HG03571 (cell line): Measurements from ENCODE around the gene GHRH.

ENCODE experiments used
- ATAC-seq: cut with Tn5 transposase; IDR thresholded peaks from one replicate; pipeline ENCODE4 v1.9.1; 2021; ENCODE audit not compliant: unreplicated experiment

Gene GHRH

DNA sequence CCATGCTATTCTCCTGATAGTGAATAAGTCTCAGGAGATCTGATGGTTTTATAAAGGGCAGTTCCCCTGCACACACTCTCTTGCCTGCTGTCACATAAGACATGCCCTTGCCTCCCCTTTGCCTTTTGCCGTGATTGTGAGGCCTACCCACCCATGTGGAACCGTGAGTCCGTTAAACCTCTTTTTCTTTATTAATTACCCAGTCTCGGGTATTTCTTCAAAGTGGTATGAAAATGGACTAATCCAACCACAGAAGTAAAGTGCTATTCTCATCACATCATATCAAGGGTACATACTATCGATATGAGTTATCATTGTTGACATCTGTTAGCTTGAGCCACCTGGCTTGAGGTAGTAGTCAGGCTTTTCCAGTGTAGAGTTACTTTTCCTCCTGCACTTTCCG, 30.1 kb upstream of the GHRH start:
- peak; percentile 45 for ATAC-seq

DNA sequence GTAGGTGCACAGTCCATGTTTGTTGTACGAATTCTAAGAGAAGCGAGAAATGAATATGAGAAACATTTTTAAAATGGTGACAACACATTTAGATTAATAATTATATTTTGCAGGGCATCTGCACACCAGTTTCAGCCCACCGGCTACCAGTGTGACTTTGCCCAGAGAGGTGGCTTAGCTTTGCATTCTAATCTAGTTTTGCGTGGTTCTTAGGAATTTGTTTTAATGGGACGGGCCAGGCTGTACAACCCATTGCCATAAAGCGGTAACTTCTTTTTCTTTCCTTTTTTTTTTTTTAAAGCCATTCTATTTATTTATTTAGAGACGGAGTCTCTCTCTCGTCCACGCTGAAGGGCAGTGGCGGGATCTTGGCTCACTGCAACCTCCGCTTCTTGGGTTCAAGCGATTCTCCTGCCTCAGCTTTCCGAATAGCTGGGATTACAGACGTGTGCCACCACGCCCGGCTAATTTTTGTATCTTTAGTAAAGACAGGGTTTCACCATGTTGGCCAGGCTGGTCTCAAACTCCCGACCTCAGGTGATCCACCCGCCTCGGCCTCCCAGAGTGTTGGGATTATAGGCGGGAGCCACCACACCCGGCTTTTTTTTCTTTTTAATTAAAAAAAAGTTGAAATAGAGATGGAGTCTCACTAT, 28.7 kb upstream of the GHRH start:
- ATAC-seq = no peak

DNA sequence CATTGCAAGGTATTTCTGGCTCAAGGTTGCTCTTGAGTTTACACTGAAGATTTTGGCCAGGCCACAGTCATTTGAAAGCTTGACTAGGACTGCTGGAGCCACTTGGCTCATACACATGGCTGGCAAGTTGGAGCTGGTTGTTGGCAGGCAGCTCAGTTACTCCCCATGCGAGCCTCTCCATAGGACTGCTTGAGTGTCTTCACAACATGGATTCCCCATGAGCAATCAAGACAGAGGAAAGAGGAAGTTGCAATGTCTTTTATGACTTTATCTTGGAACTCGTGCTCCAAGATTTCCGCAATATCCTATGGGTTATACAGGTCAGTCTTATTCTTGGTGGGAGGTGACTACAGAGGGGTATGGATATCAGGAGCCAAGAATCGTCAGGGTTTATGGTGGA, 26.5 kb upstream of the GHRH start:
- no peak for ATAC-seq

DNA sequence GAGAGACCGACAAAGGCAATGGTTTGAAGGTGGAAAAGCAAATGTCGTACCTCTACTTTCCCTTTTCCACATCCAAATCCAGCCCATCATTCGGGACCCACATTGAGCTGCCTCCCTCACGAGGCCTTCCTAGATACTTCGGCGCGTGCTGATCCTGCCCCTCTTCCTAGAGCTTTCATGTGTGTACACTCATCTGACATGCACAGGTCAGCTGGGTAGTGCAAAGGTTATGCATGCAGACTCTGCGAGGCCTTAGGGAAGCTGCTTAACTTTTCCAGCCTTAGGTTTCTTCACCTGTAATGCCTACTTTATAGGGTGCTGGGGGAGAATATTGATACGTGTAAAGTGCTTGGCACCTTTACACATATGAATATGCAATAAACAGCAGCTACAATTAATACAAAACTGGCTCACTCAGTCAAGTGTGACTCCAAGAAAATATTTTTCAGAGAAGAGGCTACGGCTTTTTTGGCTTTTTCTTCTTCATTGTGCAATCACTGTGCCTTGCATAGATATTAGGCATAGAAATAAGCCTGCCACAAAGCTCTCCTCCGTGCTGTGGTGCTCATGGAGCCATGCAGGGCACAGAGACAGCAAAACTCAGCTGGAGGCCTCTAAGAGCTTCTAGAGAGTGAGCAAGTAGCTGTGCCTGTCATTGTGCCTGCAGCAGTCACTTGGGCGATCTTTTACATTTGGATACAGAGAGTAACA, 24.2 kb upstream of the GHRH start:
- no peak for ATAC-seq

DNA sequence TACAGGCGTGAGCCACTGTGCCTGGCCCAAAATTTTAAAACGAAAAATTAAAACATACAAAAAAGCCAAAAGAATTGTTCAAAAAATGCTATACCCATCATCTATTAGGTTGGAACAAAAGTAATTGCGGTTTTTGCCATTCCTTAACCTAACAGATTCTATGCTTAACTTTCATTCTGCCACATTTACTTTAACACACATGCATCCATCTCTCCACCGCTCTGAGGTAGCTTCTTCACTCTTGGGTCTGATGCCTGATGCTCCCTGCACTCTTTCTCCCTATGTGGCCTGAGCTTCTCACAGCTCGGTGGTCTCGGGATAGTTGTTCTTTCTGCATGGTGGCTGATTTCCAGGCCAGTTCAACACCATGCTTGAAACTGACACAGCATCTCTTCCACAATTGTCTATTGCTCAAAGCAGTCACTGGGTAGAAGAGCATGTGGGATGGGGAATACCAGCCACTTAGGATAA, 23.1 kb upstream of the GHRH start:
- no peak for ATAC-seq

DNA sequence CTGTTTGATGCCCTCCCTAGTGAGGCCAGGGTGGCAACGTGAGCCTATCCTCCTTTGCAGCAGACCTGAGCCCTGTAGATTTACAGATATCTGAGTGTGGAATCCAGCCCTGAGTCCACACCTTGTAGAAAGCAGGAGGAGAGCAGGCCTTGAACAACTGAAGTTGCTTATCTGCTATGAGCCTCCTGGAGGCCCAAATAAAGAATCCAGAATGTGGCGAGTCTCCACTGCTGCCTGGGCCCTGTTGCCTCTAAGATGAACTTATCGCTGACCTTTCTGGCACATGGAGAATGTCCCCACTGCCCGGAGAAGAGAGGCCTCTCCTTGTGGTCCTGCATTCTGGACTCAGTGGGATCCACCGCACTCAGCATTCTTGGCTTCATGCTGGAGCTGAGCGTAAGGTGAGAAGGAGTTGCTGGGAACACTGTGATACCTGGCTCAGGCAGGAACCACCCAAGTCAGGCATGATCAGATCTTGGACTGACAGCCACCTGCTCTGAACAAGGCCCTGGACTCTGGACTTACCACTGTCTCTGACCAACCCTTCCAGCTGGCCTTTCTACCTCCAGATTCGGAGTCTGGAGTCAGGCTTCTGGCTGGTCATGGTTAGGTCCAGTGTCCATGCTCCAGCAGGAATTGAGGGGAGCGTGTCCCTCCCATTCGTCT, 22.0 kb upstream of the GHRH start:
- ATAC-seq = no peak

DNA sequence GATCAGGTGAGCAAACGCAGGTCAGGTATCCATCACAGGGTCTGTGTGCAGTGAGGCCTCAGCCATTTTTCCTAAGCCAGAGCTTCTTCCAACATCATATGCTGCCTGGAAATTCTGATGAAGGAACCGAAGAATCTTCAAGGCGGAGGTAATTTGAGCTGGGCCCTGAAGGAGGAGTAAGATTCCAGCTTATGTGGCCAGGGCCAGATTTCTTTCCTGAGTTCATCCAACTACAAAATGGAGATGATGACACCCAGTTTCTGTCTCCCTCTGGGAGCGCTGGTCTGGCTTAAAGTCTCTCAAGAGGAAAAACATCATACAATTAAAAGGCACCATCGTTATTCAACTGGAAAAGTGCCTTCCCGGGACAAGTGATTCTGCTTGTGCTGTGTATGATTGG, 20.9 kb upstream of the GHRH start:
- no peak for ATAC-seq

DNA sequence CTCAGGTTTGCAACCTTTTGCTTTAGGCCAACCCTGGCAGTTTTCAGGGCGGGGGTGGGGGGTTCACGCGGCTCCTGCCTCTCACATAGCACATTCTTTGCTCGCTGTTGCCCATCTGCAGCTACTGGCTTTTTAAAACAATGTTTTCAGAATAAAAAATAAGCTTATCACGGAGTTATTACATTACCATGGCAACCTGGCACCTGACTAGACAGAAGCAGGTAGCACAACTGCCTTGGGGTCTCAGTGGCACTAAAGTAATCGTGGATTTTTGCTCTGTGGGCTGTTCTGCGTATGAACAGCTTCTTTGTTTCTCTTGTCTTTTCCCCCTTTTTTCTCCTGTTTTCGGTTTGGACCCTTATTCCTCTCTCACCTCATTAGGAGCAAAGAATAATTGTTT, 18.8 kb upstream of the GHRH start:
- no peak for ATAC-seq

DNA sequence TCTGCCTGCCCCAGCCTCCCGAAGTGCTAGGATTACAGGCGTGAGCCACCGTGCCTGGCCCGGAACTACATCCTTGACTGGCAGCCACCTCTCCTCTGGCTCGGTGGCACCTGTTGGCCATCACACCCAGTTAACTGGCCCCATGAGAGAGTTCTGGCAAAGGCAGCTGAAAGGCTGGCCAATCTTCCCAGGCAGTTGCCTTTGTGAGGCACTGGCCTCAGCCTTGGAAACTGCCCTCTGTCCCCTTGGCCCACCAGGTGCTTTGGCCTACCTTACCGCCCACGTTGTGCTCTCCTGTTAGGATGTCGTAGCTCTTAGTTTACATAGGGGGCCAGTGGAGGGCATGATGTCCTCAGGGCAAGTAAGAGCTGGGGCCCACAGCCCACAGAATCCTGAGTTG, 18.2 kb upstream of the GHRH start:
- no peak for ATAC-seq

DNA sequence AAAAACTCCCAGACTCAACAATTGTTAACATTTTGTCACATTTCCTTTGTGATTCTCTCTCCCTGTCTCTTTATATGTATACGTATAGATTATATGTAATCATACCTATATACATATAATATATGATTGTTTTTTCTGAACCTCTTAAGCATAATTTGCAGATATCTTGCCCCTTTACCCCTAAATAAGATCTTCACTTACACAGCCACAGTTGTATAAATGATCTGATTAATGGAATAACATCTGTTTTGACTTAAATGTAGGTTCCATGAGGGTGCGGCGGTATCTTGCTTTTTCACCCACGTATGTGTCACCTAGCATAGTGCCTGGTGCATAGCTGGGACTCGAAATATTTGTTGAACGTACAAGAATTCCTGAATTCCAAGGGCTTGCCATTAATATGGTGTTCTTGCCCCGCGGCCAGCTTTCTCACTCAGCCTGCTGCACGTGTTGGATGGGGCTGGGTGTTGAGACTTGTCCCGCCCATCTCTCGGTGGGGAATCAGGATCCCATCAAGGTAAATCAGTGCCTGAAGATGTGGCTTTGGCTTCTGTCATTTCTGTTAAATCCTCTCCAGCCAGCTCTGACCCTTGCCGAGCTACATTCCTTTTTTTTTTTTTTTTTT, 17.5 kb upstream of the GHRH start:
- no peak for ATAC-seq

DNA sequence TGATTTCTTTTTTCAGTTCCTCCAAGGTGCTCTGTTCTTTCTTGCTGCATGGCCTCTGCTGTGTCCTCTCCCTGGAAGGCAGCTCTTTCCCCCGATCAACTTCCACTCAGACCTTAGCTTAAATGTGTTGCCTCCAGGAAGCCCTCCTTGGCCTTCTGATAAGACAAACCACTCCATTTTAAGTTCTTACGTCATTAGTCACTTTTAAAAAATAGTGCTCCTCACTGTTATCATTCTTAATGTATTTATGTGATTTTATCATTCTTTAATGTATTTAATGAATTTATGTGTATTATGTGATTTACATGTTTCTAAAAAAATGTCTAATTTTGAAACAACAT, 15.6 kb upstream of the GHRH start:
- ATAC-seq = no peak

DNA sequence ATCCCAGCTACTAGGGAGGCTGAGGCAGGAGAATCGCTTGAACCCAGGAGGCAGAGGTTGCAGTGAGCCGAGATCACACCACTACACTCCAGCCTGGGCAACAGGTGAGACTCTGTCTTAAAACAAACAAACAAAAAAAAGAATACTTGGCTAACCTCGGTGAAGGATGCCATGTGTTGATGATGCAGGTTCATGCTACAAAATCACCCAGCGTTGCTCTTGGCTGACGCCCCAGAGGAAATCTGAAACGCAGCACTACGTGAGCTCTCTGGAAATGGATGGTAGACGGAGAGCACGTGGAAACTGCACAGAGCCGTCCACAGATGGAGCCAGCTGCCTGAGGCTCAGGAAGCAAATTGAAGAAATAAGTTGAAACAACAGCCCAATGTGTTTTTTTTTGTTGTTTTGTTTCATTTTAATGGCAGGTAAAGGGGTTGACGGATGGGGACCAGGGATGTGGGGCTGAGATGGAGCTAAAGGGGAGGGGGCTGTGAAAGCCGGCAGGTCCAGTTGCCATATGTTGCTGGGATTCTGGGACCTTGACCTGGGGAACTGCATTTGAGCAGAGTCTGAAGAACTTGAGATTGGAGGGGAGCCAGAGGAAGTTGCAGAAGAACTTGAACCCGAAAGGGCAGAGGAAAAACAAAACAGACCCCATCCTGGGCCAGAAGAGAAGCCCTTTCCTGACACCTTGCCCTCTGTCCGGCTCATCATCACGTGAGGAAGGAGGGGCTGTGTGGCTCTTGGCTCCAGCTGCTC, 15.1 kb upstream of the GHRH start:
- peak; percentile 66 for ATAC-seq

DNA sequence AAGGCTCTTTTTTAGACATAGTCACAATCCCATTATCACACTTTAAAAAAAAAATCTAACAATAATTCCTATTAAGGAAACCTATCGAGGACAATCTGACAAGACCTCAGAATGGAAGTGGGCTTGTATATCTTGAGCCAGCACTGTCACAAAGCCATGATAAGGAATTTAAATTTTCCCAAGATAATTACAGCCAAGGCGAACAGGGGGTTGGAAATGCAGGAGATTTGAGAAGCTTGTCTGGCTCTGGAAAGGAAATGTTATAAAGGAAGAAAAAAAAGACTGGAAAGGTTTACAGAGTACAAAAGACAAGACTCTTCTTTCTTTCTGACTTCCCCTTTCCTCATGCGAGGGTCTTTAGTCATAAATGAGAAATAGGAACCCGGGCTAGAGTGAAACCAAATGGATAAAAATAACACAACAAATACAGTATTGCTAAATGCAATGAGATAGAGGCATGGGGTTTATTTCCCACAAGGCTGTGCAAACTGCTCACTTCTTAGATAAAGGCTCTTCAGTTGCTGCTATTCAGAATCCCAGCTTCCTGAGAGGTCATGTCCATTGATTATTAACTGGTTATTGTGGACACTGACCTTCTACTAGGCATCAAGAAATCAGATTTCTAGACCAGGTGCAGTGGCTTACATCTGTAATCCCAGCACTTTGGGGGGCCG, 13.4 kb upstream of the GHRH start:
- no peak for ATAC-seq

DNA sequence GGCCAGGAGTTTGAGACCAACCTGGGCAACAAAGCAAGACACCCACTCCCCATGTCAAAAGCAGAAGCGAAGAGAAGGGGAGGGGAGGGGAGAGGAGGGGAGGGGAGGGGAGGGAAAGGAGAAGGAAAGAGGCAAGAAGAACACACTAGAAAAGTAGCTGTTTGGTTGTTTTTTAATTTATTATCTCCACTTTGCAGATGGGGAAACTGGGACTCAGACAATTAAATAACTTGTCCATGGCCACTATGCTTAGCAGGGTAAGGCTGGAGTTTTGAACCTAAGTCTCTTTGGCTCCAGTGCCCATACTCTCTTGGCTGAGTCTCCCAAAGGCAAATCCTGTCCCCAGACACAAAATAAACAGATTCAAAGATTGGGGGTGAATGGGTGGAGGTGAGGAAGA, 12.4 kb upstream of the GHRH start:
- no peak for ATAC-seq

DNA sequence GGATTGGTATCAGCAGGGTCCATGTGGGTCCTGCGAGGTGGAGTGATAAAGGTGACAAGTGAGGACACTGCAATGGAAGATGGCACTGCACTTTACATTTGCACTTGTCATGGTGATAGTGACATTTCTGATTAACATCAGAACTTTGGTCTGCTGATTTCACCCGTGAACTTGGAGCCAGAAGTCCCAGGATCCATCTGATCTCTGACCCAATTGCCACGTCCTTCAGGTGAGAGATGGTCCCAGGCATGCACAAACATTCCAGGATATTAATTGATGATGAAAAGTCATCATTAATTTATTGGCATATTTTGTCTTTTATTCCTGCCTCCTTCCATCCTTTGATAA, 9.8 kb upstream of the GHRH start:
- ATAC-seq = no peak

DNA sequence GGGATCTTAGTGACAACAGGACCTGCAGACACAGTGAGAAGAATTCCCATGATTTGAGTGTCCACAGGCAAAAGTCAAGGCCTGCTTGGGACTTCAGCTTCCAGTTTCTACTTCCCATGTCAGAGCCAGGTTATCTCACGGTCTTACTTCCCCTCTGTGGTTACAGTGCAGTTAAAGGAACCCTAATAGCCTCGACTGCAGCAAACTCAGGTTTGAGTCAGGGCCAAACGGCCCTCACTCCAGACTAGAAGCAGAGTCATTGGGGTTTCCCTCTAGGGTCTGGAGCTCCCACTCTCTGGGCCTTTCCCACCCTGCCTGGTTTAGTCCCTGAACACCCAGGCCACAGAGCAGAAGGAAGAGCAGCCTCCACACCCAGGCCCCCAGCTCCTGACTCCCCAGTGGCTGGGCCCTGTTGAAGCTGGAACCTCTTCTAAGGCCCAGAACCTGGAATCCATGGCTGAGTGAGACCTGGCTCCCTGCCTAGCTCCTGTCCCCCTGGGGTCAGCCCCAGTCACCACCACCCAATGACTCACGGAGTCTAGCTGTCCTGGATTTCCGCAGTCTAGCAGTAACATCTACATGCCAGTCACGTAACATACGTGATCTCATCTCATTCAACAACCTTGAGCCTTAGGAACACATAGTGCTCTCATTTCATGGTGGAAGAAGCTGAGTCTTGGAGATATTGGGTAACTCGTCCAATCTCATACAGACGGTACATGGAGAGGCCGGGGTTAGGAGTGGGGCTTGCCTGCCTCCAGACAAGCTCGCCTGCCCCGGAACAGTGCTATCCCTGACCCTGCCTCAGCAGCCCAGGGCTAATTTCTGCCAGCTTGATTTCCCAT, 9.2 kb upstream of the GHRH start:
- no peak for ATAC-seq

DNA sequence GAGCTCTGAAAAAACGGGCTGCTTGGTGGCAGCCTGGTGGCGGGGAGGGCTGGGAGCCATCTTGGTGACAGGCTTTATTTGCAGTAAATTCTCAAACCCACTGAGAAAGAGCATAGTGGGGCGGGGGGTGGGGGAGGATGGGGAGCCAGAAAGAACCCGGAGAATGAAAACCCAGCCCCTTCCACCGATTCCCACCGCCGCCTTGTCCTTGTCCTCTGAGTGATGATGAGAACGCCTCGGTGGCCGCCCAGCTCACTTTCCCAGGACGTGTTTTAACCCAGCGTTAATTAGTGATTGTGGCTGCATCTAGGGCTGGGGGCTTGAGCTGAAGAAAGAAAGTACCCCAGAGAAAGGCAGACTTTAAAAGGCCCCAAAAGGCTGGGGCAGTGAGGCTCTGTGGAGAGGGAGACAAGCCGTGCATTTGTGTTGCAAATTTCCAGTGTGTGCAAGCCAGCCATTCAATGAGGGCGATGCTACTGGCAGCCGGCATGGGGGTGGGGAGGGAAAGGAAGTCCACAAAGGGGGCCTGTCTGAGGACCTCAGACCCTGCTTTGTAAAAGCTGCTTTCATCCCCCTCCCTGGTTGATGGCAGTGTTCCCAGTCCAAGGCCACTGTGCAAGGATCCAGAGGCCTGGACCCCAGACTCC, 6.2 kb upstream of the GHRH start:
- ATAC-seq = no peak

DNA sequence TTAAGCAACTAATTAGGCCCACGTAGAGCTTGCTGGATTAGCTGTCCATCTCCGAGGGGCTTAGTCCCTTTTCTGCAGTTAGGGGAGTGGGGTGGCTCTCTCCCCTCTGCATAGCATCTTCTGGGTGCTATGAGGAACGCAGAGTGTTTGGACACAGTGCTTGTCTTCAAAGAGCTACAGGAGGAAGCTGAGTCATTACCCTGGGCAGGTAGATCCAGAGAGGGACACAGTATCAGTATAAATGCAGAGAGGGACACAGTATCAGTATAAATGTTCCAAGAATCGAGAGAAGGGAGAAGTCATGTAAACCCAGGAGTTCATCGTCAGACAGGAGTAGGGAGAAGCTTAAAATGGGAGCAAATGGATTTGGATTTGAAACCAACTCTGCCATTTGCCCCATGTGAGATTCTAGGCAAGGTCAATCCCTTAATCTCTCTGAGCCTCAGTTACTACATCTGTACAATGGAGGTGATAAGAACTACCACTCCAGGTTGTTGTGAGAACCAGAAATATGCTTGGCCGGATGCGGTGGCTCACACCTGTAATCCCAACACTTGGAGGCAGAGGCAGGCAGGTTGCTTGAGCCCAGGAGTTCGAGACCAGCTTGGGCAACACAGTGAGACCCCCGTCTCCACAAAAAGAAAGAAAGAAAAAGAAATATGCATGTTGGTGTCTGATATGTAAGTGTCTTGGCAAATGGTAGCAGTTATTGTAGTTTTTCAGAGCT, 5.5 kb upstream of the GHRH start:
- no peak for ATAC-seq

DNA sequence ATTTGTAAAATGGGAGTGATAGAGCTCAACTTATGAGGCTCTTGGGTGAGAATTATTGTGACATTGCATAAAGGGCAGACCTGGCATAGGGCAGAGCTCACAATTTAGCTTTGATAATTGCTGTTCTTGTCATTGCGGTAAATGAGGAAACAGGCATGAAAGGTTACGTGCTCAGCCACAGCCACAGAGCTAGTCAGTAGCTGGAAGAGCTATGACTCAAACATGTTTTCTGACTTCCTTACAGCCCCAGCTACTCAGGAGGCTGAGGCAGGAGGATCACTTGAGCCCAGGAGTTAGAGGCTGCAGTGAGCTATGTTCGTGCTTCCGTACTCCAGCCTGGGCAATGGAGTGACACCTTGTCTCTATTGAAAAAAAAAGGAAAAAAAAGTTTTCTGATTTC, 3.5 kb upstream of the GHRH start:
- no peak for ATAC-seq
